ENCODE results near the gene NPFF. TPM values are rescaled to one million over a fixed set of nuclear protein-coding genes. Genes with fewer than 3 reads are reported as not detected.

The NPFF gene
- total RNA-seq, 2 donors from 2014 or later = 9.1 TPM; not detected in 1

- H3K4me1 ChIP-seq (ENCODE audit: control insufficient read depth in 1 of 2, low read depth in 2 of 2) = peaks cover 20 to 42% of the 10 kb centered on the region in 2 donors
- TF ChIP-seq CTCF (IDR thresholded peaks at IDR 0.05) = peak; percentile 24
- H3K36me3 ChIP-seq = no peaks in the 10 kb centered on the region
- no peaks in the 10 kb centered on the region for H3K9me3 ChIP-seq
- peak within 1 kb of the TSS; percentile 98 to 99 for H3K27ac ChIP-seq
- H3K4me3 ChIP-seq = peak within 1 kb of the TSS; percentile 87
- no peaks in the 10 kb centered on the region for H3K27me3 ChIP-seq (replicated peaks; ENCODE audit: insufficient read depth)
- ATAC-seq (ENCODE audit: insufficient number of reproducible peaks, low FRiP score, low read depth) (no peak), DNase-seq (ENCODE audit: low spot score) (no peak)
Observed at GRCh38 chr12:53499266-53500141, 7.8 kb downstream of the NPFF start, which contains the start of gene MAP3K12. Gene MAP3K12 (minus strand): TSS chr12:53499458. CDS start chr12:53487391, 12,067 bp downstream.

- Histone ChIP-seq H3K4me3 (peak overlapping the region; percentile 87), H3K27ac (peak overlapping the region in 1 of 2 donors; percentile 7), H3K27me3 (replicated peaks; ENCODE audit: insufficient read depth) (no peaks in the 10 kb centered on the region), H3K4me1 (ENCODE audit: control insufficient read depth in 1 of 2, low read depth in 2 of 2) (peaks cover 24 to 41% of the 10 kb centered on the region in 2 donors), H3K36me3 (no peaks in the 10 kb centered on the region), H3K9me3 (no peaks in the 10 kb centered on the region)
- ATAC-seq (ENCODE audit: insufficient number of reproducible peaks, low FRiP score, low read depth) = no peak
- no peak for DNase-seq (ENCODE audit: low spot score)
- no peak for TF ChIP-seq CTCF (IDR thresholded peaks at IDR 0.05)
Observed at GRCh38 chr12:53498235-53498630, 9.1 kb downstream of the NPFF start.

- no peak for DNase-seq (ENCODE audit: low spot score)
- Histone ChIP-seq H3K36me3 (no peaks in the 10 kb centered on the region), H3K27ac (no peak overlapping the region)
Observed at GRCh38 chr12:53497461-53497860, 9.8 kb downstream of the NPFF start.

GRCh38 chr12:53496752-53497032 is 10.6 kb downstream of the NPFF start:
- Histone ChIP-seq H3K27me3 (replicated peaks; ENCODE audit: insufficient read depth) (no peaks in the 10 kb centered on the region), H3K9me3 (no peaks in the 10 kb centered on the region), H3K4me3 (no peak overlapping the region), H3K4me1 (ENCODE audit: control insufficient read depth in 1 of 2, low read depth in 2 of 2) (peaks cover 15 to 38% of the 10 kb centered on the region in 2 donors), H3K27ac (no peak overlapping the region), H3K36me3 (no peaks in the 10 kb centered on the region)
- ATAC-seq (ENCODE audit: insufficient number of reproducible peaks, low FRiP score, low read depth) = no peak
- no peak for TF ChIP-seq CTCF (IDR thresholded peaks at IDR 0.05)
- DNase-seq (ENCODE audit: low spot score) = no peak

More at GRCh38 chr12:53497461-53497860, 9.8 kb downstream of the NPFF start:
- no peak for ATAC-seq (ENCODE audit: insufficient number of reproducible peaks, low FRiP score, low read depth)
- Histone ChIP-seq H3K9me3 (no peaks in the 10 kb centered on the region), H3K27me3 (replicated peaks; ENCODE audit: insufficient read depth) (no peaks in the 10 kb centered on the region), H3K4me1 (ENCODE audit: control insufficient read depth in 1 of 2, low read depth in 2 of 2) (peaks cover 16 to 38% of the 10 kb centered on the region in 2 donors), H3K4me3 (no peak overlapping the region)
- TF ChIP-seq CTCF (IDR thresholded peaks at IDR 0.05) = no peak

- ATAC-seq (ENCODE audit: insufficient number of reproducible peaks, low FRiP score, low read depth) (no peak), DNase-seq (ENCODE audit: low spot score) (no peak)
- no peaks in the 10 kb centered on the region for H3K36me3 ChIP-seq
- no peaks in the 10 kb centered on the region for H3K9me3 ChIP-seq
- no peak overlapping the region for H3K4me3 ChIP-seq
- peaks cover 13 to 37% of the 10 kb centered on the region in 2 donors for H3K4me1 ChIP-seq (ENCODE audit: control insufficient read depth in 1 of 2, low read depth in 2 of 2)
- H3K27ac ChIP-seq = no peak overlapping the region
- TF ChIP-seq CTCF (IDR thresholded peaks at IDR 0.05) = no peak
- H3K27me3 ChIP-seq (replicated peaks; ENCODE audit: insufficient read depth) = no peaks in the 10 kb centered on the region
Observed at GRCh38 chr12:53495903-53496751, 11.2 kb downstream of the NPFF start.
